Measurements from ENCODE around the gene ETV1. TPM values are rescaled to one million over a fixed set of nuclear protein-coding genes. Genes with fewer than 3 reads are reported as not detected.

Gene ETV1
- total RNA-seq, result 4.2 TPM

DNA sequence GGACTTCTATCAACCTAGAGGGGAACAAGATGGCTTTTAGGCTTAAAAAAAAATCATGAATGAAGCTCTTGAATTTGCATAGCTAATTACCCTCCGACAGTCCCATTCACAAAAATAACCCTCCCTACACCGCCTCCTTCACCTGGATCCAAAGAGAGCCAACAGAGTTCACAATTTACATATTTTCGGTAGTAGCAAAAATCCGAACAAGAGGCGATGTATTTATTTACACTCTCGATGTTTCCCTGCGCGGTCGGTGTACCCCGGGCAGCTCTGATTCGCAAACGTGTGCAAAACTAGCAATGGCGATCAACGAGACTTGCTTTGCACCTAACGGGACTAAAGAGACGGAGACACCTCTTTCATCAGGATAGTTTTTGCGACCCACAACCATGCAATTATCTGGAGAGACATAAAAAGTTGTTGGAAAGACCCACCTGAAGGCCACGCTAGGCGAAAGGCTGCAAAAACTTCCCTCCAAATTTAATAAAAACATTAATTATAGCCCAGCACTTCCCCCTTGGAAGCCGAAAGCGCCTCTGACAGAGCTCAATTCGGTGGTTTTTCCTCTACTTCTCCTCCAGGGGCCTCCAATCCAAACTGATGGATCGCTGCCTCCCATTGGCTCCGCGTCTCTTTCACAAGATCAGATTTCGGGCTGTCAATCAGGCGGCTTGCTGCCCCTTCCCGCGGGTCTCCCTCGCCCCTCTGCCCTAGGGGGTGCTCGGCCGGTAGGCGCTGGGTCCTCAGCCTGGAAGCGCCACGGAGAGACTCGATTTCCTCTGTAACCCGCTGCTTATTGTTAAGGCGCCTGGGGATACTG lies at the start of gene ETV1:
Gene ETV1 (minus strand): TSS at position 541 of the 823 bp plus-strand sequence. CDS start 614 bp downstream, outside the sequence.
- Histone ChIP-seq H3K27me3 (no peaks in the 10 kb centered on the region), H3K4me3 (peak within 1 kb of the TSS; percentile 60 to 75), H3K36me3 (no peaks in the 10 kb centered on the region), H3K9me3 (no peaks in the 10 kb centered on the region), H3K27ac (peak within 1 kb of the TSS; percentile 76), H3K4me1 (peaks cover 5% of the 10 kb centered on the region)
- intact Hi-C loops (cut with DNase I), result no loop called here
- DNase-seq (ENCODE audit: extremely low spot score in 2 of 2), result peak in 1 of 2 donors; percentile 89
- TF ChIP-seq, protein P1, sequence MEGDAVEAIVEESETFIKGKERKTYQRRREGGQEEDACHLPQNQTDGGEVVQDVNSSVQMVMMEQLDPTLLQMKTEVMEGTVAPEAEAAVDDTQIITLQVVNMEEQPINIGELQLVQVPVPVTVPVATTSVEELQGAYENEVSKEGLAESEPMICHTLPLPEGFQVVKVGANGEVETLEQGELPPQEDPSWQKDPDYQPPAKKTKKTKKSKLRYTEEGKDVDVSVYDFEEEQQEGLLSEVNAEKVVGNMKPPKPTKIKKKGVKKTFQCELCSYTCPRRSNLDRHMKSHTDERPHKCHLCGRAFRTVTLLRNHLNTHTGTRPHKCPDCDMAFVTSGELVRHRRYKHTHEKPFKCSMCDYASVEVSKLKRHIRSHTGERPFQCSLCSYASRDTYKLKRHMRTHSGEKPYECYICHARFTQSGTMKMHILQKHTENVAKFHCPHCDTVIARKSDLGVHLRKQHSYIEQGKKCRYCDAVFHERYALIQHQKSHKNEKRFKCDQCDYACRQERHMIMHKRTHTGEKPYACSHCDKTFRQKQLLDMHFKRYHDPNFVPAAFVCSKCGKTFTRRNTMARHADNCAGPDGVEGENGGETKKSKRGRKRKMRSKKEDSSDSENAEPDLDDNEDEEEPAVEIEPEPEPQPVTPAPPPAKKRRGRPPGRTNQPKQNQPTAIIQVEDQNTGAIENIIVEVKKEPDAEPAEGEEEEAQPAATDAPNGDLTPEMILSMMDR (IDR thresholded peaks at IDR 0.05), result no peak
- TF ChIP-seq POLR2AphosphoS5 (IDR thresholded peaks at IDR 0.05; ENCODE audit: insufficient read depth in 1 of 2, low read depth in 1 of 2), result no peak
- TF ChIP-seq POLR2A (IDR thresholded peaks at IDR 0.05), result no peak

DNA sequence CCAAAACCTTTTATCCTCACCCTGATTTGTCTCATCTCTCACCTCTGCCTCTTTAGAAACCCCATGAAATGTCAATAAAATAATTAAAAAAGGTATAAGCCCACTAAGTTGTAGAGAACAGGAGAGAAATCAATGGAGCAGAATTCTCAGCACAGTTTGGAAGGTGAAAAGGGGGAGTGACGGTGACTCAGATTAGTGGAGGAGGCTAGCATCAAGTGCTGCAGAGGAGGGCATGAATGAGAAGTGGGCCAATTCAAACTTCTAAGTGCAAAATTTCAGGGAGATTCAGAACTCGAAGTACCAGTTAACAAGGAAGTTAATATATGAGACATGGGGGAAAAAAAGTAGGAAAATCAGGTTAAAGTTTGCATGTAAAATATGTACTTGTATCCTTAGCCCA lies 34.9 kb upstream of the ETV1 start:
- no peak for TF ChIP-seq POLR2AphosphoS5 (IDR thresholded peaks at IDR 0.05; ENCODE audit: insufficient read depth in 1 of 2, low read depth in 1 of 2)
- TF ChIP-seq POLR2A (IDR thresholded peaks at IDR 0.05), result no peak
- no peak for DNase-seq (ENCODE audit: extremely low spot score in 2 of 2)
- Histone ChIP-seq H3K27me3 (no peaks in the 10 kb centered on the region), H3K4me3 (no peak overlapping the region), H3K4me1 (no peaks in the 10 kb centered on the region), H3K9me3 (no peaks in the 10 kb centered on the region), H3K27ac (no peak overlapping the region), H3K36me3 (no peaks in the 10 kb centered on the region)
- intact Hi-C loops (cut with DNase I), result loop anchor here (10.0 kb wide), 1 partner anchor 50 kb away; no protein-coding TSS in a partner anchor

GRCh38 chr7:14023838-14024237 lies 34.4 kb upstream of the ETV1 start:
- H3K4me1 ChIP-seq, result no peaks in the 10 kb centered on the region
- no peak for TF ChIP-seq POLR2A (IDR thresholded peaks at IDR 0.05)
- no peak for TF ChIP-seq POLR2AphosphoS5 (IDR thresholded peaks at IDR 0.05; ENCODE audit: insufficient read depth in 1 of 2, low read depth in 1 of 2)
- TF ChIP-seq, protein P1 (IDR thresholded peaks at IDR 0.05), result no peak
- no peaks in the 10 kb centered on the region for H3K36me3 ChIP-seq
- no peak for DNase-seq (ENCODE audit: extremely low spot score in 2 of 2)
- no peaks in the 10 kb centered on the region for H3K27me3 ChIP-seq
- no peak overlapping the region for H3K27ac ChIP-seq
- H3K9me3 ChIP-seq, result no peaks in the 10 kb centered on the region
- no peak overlapping the region for H3K4me3 ChIP-seq
- intact Hi-C loops (cut with DNase I), result loop anchor here (10.0 kb wide), 1 partner anchor 51 kb away; no protein-coding TSS in a partner anchor

- no peak overlapping the region for H3K27ac ChIP-seq
- no peaks in the 10 kb centered on the region for H3K36me3 ChIP-seq
- intact Hi-C loops (cut with DNase I), result loop anchor here (10.0 kb wide), 1 partner anchor 51 kb away; no protein-coding TSS in a partner anchor
- no peaks in the 10 kb centered on the region for H3K9me3 ChIP-seq
- no peaks in the 10 kb centered on the region for H3K4me1 ChIP-seq
- DNase-seq (ENCODE audit: extremely low spot score in 2 of 2), result no peak
- H3K27me3 ChIP-seq, result no peaks in the 10 kb centered on the region
- TF ChIP-seq POLR2AphosphoS5 (IDR thresholded peaks at IDR 0.05; ENCODE audit: insufficient read depth in 1 of 2, low read depth in 1 of 2) (no peak), POLR2A (IDR thresholded peaks at IDR 0.05) (no peak)
- TF ChIP-seq, protein P1 (IDR thresholded peaks at IDR 0.05), result no peak
- H3K4me3 ChIP-seq, result no peak overlapping the region
These were observed 33.9 kb upstream of the ETV1 start for GRCh38 chr7:14023342-14023741.

- H3K36me3 ChIP-seq, result no peaks in the 10 kb centered on the region
- H3K9me3 ChIP-seq, result no peaks in the 10 kb centered on the region
- H3K4me3 ChIP-seq, result no peak overlapping the region
- H3K4me1 ChIP-seq, result no peaks in the 10 kb centered on the region
- intact Hi-C loops (cut with DNase I), result loop anchor here (10.0 kb wide), 1 partner anchor 54 kb away; no protein-coding TSS in a partner anchor
- TF ChIP-seq POLR2AphosphoS5 (IDR thresholded peaks at IDR 0.05; ENCODE audit: insufficient read depth in 1 of 2, low read depth in 1 of 2) (no peak), POLR2A (IDR thresholded peaks at IDR 0.05) (no peak)
- TF ChIP-seq, protein P1 (IDR thresholded peaks at IDR 0.05), result no peak
- H3K27me3 ChIP-seq, result no peaks in the 10 kb centered on the region
- no peak overlapping the region for H3K27ac ChIP-seq
- DNase-seq (ENCODE audit: extremely low spot score in 2 of 2), result no peak
These were observed 31.6 kb upstream of the ETV1 start for GRCh38 chr7:14021069-14021468.
